HepG2 (cell line): ENCODE data around the gene CCDC191. TPM values are rescaled to one million over a fixed set of nuclear protein-coding genes. Genes with fewer than 3 reads are reported as not detected.

Experiments
- ATAC-seq: fragments of 200-7000 bp; cut with Tn5 transposase; 3 replicates; pipeline ENCODE4 v1.9.1; 2020; ENCODE audit warnings: mild to moderate bottlenecking, moderate library complexity
- BruUV-seq: library from RNA; stranded (reverse); fragments of 400-500 nt; replicated peaks from 2 replicates; lab custom pipeline; 2021; lab: Mats Ljungman, UMichigan
- CTCF ChIA-PET: fragments of 300-600 bp; formaldehyde crosslinking; extraction: SDS; loops from one replicate; lab custom pipeline; 2021; ENCODE audit warnings: low total read pairs, inconsistent platforms, low intra/inter-chr PET ratio; lab: Yijun Ruan, JAX
- POLR2A ChIA-PET: fragments of 350-600 bp; sonication (Branson Sonifier 250); formaldehyde crosslinking; loops from one replicate; lab custom pipeline; 2020; ENCODE audit warnings: antibody characterized with exemption, inconsistent platforms; lab: Yijun Ruan, JAX
- DNase-seq: peaks from one replicate; pipeline ENCODE4 v3.0.0-alpha.2; 2015; ENCODE audit warnings: low spot score
- FAIRE-seq: peaks from 3 replicates; lab custom pipeline; 2011; peaks lifted over from hg19 to GRCh38; lab: Jason Lieb, UNC
- H2AFZ ChIP-seq: one replicate; pipeline ENCODE4 v1.6.1; 2011; ENCODE audit warnings: low read length, inconsistent platforms
- H3K27ac ChIP-seq: fragments of 300-600 bp; 3 replicates; pipeline ENCODE4 v1.8.0; 2011; ENCODE audit warnings: mixed run types, mild to moderate bottlenecking, mixed read lengths, low read length, inconsistent platforms; ENCODE audit not compliant: insufficient read depth; ENCODE audit errors: extremely low read length
- H3K27me3 ChIP-seq, 2 experiments: fragments of 200-600 bp in 1 of 2; 2 replicates in 1 of 2; 3 replicates in 1 of 2; pipeline versions ENCODE4 v1.6.0 to v1.8.0; 2011; ENCODE audit warnings: low read length in 2 of 2, mild to moderate bottlenecking in 2 of 2, moderate library complexity in 2 of 2, inconsistent platforms in 1 of 2; ENCODE audit not compliant: insufficient read depth in 2 of 2, control insufficient read depth in 1 of 2
- H3K36me3 ChIP-seq, 2 experiments: fragments of 200-600 bp in 1 of 2; replicated peaks in 1 of 2; 2 replicates in 1 of 2; 3 replicates in 1 of 2; pipeline versions ENCODE4 v1.5.1 to v1.8.0; 2011; ENCODE audit warnings: low read length in 2 of 2, inconsistent platforms in 1 of 2; ENCODE audit not compliant: insufficient read depth in 2 of 2, control insufficient read depth in 1 of 2
- H3K4me1 ChIP-seq: 2 replicates; pipeline ENCODE4 v1.5.1; 2012; ENCODE audit warnings: low read length, inconsistent platforms; ENCODE audit not compliant: insufficient read depth
- H3K4me2 ChIP-seq: 2 replicates; pipeline ENCODE4 v1.6.0; 2011; ENCODE audit warnings: low read depth, low read length, inconsistent platforms
- H3K4me3 ChIP-seq, 3 experiments: fragments of 200-600 bp in 1 of 3; sonication (generic), shearing (Covaris generic) in 1 of 3; replicated peaks in 1 of 3; 2 replicates each; pipeline ENCODE4 v1.5.1; 2011 to 2016; ENCODE audit warnings: low read length in 3 of 3, inconsistent platforms in 2 of 3, low read depth in 2 of 3, mild to moderate bottlenecking in 2 of 3, control low read depth in 1 of 3, mixed read lengths in 1 of 3; ENCODE audit not compliant: insufficient read depth in 1 of 3
- H3K79me2 ChIP-seq: one replicate; pipeline ENCODE4 v1.6.1; 2011; ENCODE audit warnings: low read length, inconsistent platforms; ENCODE audit not compliant: insufficient read depth
- H3K9ac ChIP-seq: 2 replicates; pipeline ENCODE4 v1.6.0; 2011; ENCODE audit warnings: mild to moderate bottlenecking, low read depth, low read length, inconsistent platforms; ENCODE audit not compliant: insufficient read depth
- H3K9me3 ChIP-seq: 2 replicates; pipeline ENCODE4 v1.5.1; 2012; ENCODE audit warnings: mild to moderate bottlenecking, low read length
- H4K20me1 ChIP-seq: 2 replicates; pipeline ENCODE4 v1.6.0; 2011; ENCODE audit warnings: inconsistent platforms, mild to moderate bottlenecking, low read length, moderate library complexity; ENCODE audit not compliant: insufficient read depth
- GPN1 ChIP-seq: sonication (generic); formaldehyde crosslinking; IDR thresholded peaks from 2 replicates; pipeline ENCODE4 v1.5.1; 2020; ENCODE audit warnings: missing genetic modification reagents, borderline replicate concordance
- SOX13 ChIP-seq, 3 experiments: fragments of 450-650 bp in 1 of 3; sonication (generic) in 1 of 3; formaldehyde crosslinking in 1 of 3; IDR thresholded peaks in 2 of 3; conservative IDR thresholded peaks in 1 of 3; 2 replicates each; pipeline versions ENCODE4 v1.5.0 to v1.6.1; 2016 to 2020; ENCODE audit warnings: antibody characterized with exemption in 1 of 3, mild to moderate bottlenecking in 1 of 3, missing compliant biosample characterization in 1 of 3, missing genetic modification reagents in 1 of 3, moderate library complexity in 1 of 3
- ZBTB33 ChIP-seq: sonication (generic); formaldehyde crosslinking; IDR thresholded peaks from 2 replicates; pipeline ENCODE4 v1.4.0; 2020; ENCODE audit warnings: missing genetic modification reagents
- ZNF460 ChIP-seq: sonication (generic); formaldehyde crosslinking; IDR thresholded peaks from 2 replicates; pipeline ENCODE4 v1.5.1; 2020; ENCODE audit warnings: missing genetic modification reagents, mild to moderate bottlenecking, borderline replicate concordance
- ZNF577 ChIP-seq: sonication (generic); formaldehyde crosslinking; IDR thresholded peaks from 2 replicates; pipeline ENCODE4 v1.4.0; 2020; ENCODE audit warnings: mild to moderate bottlenecking, low read depth, missing genetic modification reagents, borderline replicate concordance
- WGBS: methylation state at CpG from one replicate; pipeline ENCODE4 v1.1.6; 2017; ENCODE audit warnings: low lambda C conversion rate; 5-methylcytosine and 5-hydroxymethylcytosine counted together
- in situ Hi-C: cut with HindIII; loops from 2 replicates; pipeline ENCODE4 v1.10.0; 2017; ENCODE audit warnings: low pct_unique_long_range_greater_than_20kb; ENCODE audit not compliant: extremely low pct_ligation_motif_present
- intact Hi-C: fragments of 100-400 bp; cut with micrococcal nuclease; formaldehyde crosslinking; loops from one replicate; pipeline ENCODE4 v1.10.0; 2022; ENCODE audit not compliant: unreplicated experiment
- polyA plus RNA-seq, 8 experiments: library from polyadenylated mRNA; depleted of rRNA in 3 of 8; stranded (reverse) in 7 of 8; unstranded in 1 of 8; fragments of >200 nt; fragmentation: Illumina TruSeq in 4 of 8; extraction: Trizol in 4 of 8; gene quantifications; 2 replicates each; pipeline versions ENCODE4 v1.2.1 to v1.2.3, GENCODE V29; 2011 to 2016; ENCODE audit warnings: low read depth in 4 of 8, missing spikeins in 1 of 8, mixed read lengths in 1 of 8; ENCODE audit not compliant: insufficient read depth in 1 of 8
- total RNA-seq, 5 experiments: library from RNA; depleted of rRNA; stranded (reverse); fragments of >200 nt; fragmentation: Illumina TruSeq; extraction: Trizol; gene quantifications; 2 replicates each; pipeline ENCODE4 v1.2.3, GENCODE V29; 2016; ENCODE audit warnings: low read depth in 1 of 5

CCDC191 gene
- total and polyA plus RNA-seq, 2 of the 13 experiments (the other 11 are each of a cell fraction or from before 2014, with no cell fraction given) = 0.91 to 1.4 TPM

DNA sequence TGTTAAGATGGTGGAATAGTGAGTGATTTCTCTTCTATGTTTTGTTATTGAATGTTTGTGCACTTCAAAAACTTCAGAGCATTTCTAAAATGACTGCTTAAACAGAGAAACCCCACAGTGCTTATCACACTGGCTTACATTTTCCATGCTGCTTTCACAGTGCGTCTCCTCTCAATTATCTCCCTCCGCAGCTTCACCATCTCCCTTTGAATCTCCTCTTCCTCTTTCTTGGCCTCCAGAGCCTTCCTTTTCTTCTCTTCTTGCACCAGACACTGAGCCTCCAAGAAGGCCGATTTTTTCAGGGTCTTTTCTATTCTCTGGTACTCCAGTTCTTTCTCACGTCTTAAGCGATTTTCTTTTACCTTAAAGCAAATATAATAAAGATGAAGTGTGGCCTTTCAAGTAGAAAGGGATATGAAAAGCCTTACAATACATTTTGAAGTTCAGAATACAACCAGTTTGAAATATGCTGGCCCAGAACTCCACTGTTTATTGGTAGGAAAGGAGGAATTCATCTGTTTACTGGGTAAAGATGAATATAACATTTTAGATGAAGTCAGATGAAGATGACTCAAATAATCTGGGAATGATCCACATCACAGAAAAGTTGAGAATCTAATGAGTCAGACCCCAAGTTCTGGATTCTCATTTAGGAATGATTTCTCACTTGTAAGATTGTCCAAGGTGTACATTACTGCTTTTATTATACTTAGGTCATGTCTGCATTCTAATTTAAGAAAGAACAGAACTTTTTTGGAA is 21.4 kb downstream of the CCDC191 start:
- H3K9me3 ChIP-seq = no peaks in the 10 kb centered on the region
- no peak overlapping the region for H3K4me2 ChIP-seq
- WGBS = 62% methylated on average over 5 of the region's 5 CpGs
- ChIA-PET POLR2A (no interaction called here), CTCF (no interaction called here)
- no peak overlapping the region for H3K27ac ChIP-seq
- no peak for ATAC-seq
- H3K36me3 ChIP-seq = no peaks in the 10 kb centered on the region
- no peak for FAIRE-seq
- TF ChIP-seq ZNF460 (CRISPR knock-in tag) (no peak), SOX13 (IDR thresholded peaks at IDR 0.05) (no peak), SOX13 (CRISPR knock-in tag; conservative IDR thresholded peaks at IDR 0.05 in 1 of 2, IDR thresholded peaks at IDR 0.05 in 1 of 2) (no peak), GPN1 (CRISPR knock-in tag) (no peak), ZNF577 (CRISPR knock-in tag) (no peak), ZBTB33 (CRISPR knock-in tag) (no peak)
- DNase-seq = no peak
- H3K79me2 ChIP-seq = no peaks in the 10 kb centered on the region
- in situ Hi-C loops (no loop called here), intact Hi-C loops (no loop called here)
- no peaks in the 10 kb centered on the region for H4K20me1 ChIP-seq
- no peak overlapping the region for H3K4me3 ChIP-seq
- H3K27me3 ChIP-seq = no peaks in the 10 kb centered on the region
- BruUV-seq = no TSS peak
- H3K9ac ChIP-seq = no peak overlapping the region
- no peak overlapping the region for H2AFZ ChIP-seq
- no peaks in the 10 kb centered on the region for H3K4me1 ChIP-seq
